ENCODE results near the gene HADHB.
A peak's percentile ranks its signal among the peaks of the same experiment; 100 is the strongest.

The HADHB gene

GRCh38 chr2:26283606-26284005, 38.9 kb downstream of the HADHB start:
- H3K36me3 ChIP-seq (ENCODE audit: insufficient read depth, insufficient read length, low read length): peaks cover 34% of the 10 kb centered on the region
- no peak overlapping the region for H3K4me3 ChIP-seq (ENCODE audit: insufficient read length, low read depth)
- no peak for DNase-seq (ENCODE audit: low read depth, low spot score)
- no peak overlapping the region for H3K9ac ChIP-seq (ENCODE audit: insufficient read length, low read depth)
- H3K27me3 ChIP-seq (ENCODE audit: insufficient read depth, insufficient read length): no peaks in the 10 kb centered on the region
- H3K9me3 ChIP-seq (ENCODE audit: insufficient read depth, low read length): no peaks in the 10 kb centered on the region
- no peaks in the 10 kb centered on the region for H3K4me1 ChIP-seq (ENCODE audit: insufficient read depth, insufficient read length)
- TF ChIP-seq YY1 (IDR thresholded peaks at IDR 0.05; ENCODE audit: insufficient read depth, insufficient read length) (no peak), SUZ12 (IDR thresholded peaks at IDR 0.05; ENCODE audit: extremely low read depth, insufficient read depth, insufficient read length) (no peak), ZNF274 (IDR thresholded peaks at IDR 0.05; ENCODE audit: low read depth, low read length) (no peak)

GRCh38 chr2:26284132-26284531, 39.4 kb downstream of the HADHB start:
- TF ChIP-seq SUZ12 (IDR thresholded peaks at IDR 0.05; ENCODE audit: extremely low read depth, insufficient read depth, insufficient read length) (no peak), YY1 (IDR thresholded peaks at IDR 0.05; ENCODE audit: insufficient read depth, insufficient read length) (no peak), ZNF274 (IDR thresholded peaks at IDR 0.05; ENCODE audit: low read depth, low read length) (no peak)
- no peaks in the 10 kb centered on the region for H3K27me3 ChIP-seq (ENCODE audit: insufficient read depth, insufficient read length)
- no peak overlapping the region for H3K4me3 ChIP-seq (ENCODE audit: insufficient read length, low read depth)
- H3K9me3 ChIP-seq (ENCODE audit: insufficient read depth, low read length): no peaks in the 10 kb centered on the region
- DNase-seq (ENCODE audit: low read depth, low spot score): no peak
- H3K36me3 ChIP-seq (ENCODE audit: insufficient read depth, insufficient read length, low read length): peaks cover 30% of the 10 kb centered on the region
- H3K4me1 ChIP-seq (ENCODE audit: insufficient read depth, insufficient read length): no peaks in the 10 kb centered on the region
- no peak overlapping the region for H3K9ac ChIP-seq (ENCODE audit: insufficient read length, low read depth)

GRCh38 chr2:26285931-26286330, 41.2 kb downstream of the HADHB start:
- H3K9me3 ChIP-seq (ENCODE audit: insufficient read depth, low read length): no peaks in the 10 kb centered on the region
- no peak for TF ChIP-seq SUZ12 (IDR thresholded peaks at IDR 0.05; ENCODE audit: extremely low read depth, insufficient read depth, insufficient read length)
- TF ChIP-seq ZNF274 (IDR thresholded peaks at IDR 0.05; ENCODE audit: low read depth, low read length): no peak
- no peak for TF ChIP-seq YY1 (IDR thresholded peaks at IDR 0.05; ENCODE audit: insufficient read depth, insufficient read length)
- peaks cover 30% of the 10 kb centered on the region for H3K36me3 ChIP-seq (ENCODE audit: insufficient read depth, insufficient read length, low read length)
- H3K4me1 ChIP-seq (ENCODE audit: insufficient read depth, insufficient read length): no peaks in the 10 kb centered on the region
- no peak for DNase-seq (ENCODE audit: low read depth, low spot score)
- no peak overlapping the region for H3K4me3 ChIP-seq (ENCODE audit: insufficient read length, low read depth)
- no peaks in the 10 kb centered on the region for H3K27me3 ChIP-seq (ENCODE audit: insufficient read depth, insufficient read length)
- no peak overlapping the region for H3K9ac ChIP-seq (ENCODE audit: insufficient read length, low read depth)

- H3K4me1 ChIP-seq (ENCODE audit: insufficient read depth, insufficient read length): no peaks in the 10 kb centered on the region
- H3K27me3 ChIP-seq (ENCODE audit: insufficient read depth, insufficient read length): no peaks in the 10 kb centered on the region
- no peaks in the 10 kb centered on the region for H3K9me3 ChIP-seq (ENCODE audit: insufficient read depth, low read length)
- DNase-seq (ENCODE audit: low read depth, low spot score): no peak
- peaks cover 22% of the 10 kb centered on the region for H3K36me3 ChIP-seq (ENCODE audit: insufficient read depth, insufficient read length, low read length)
- no peak for TF ChIP-seq SUZ12 (IDR thresholded peaks at IDR 0.05; ENCODE audit: extremely low read depth, insufficient read depth, insufficient read length)
- no peak for TF ChIP-seq ZNF274 (IDR thresholded peaks at IDR 0.05; ENCODE audit: low read depth, low read length)
- TF ChIP-seq YY1 (IDR thresholded peaks at IDR 0.05; ENCODE audit: insufficient read depth, insufficient read length): no peak
- H3K9ac ChIP-seq (ENCODE audit: insufficient read length, low read depth): no peak overlapping the region
- H3K4me3 ChIP-seq (ENCODE audit: insufficient read length, low read depth): no peak overlapping the region
These were observed 45.3 kb downstream of the HADHB start for GRCh38 chr2:26290001-26290400.

- H3K4me1 ChIP-seq (ENCODE audit: insufficient read depth, insufficient read length): no peaks in the 10 kb centered on the region
- H3K27me3 ChIP-seq (ENCODE audit: insufficient read depth, insufficient read length): peaks cover 9% of the 10 kb centered on the region
- H3K4me3 ChIP-seq (ENCODE audit: insufficient read length, low read depth): no peak overlapping the region
- no peak for DNase-seq (ENCODE audit: low read depth, low spot score)
- H3K9me3 ChIP-seq (ENCODE audit: insufficient read depth, low read length): no peaks in the 10 kb centered on the region
- TF ChIP-seq ZNF274 (IDR thresholded peaks at IDR 0.05; ENCODE audit: low read depth, low read length) (no peak), SUZ12 (IDR thresholded peaks at IDR 0.05; ENCODE audit: extremely low read depth, insufficient read depth, insufficient read length) (no peak), YY1 (IDR thresholded peaks at IDR 0.05; ENCODE audit: insufficient read depth, insufficient read length) (no peak)
- H3K9ac ChIP-seq (ENCODE audit: insufficient read length, low read depth): no peak overlapping the region
- H3K36me3 ChIP-seq (ENCODE audit: insufficient read depth, insufficient read length, low read length): peaks cover 13% of the 10 kb centered on the region
These were observed 47.9 kb downstream of the HADHB start for GRCh38 chr2:26292646-26293045.

- Histone ChIP-seq H3K27me3 (ENCODE audit: insufficient read depth, insufficient read length) (peaks cover 19% of the 10 kb centered on the region), H3K36me3 (ENCODE audit: insufficient read depth, insufficient read length, low read length) (no peaks in the 10 kb centered on the region), H3K9ac (ENCODE audit: insufficient read length, low read depth) (no peak overlapping the region), H3K4me3 (ENCODE audit: insufficient read length, low read depth) (no peak overlapping the region), H3K4me1 (ENCODE audit: insufficient read depth, insufficient read length) (no peaks in the 10 kb centered on the region), H3K9me3 (ENCODE audit: insufficient read depth, low read length) (no peaks in the 10 kb centered on the region)
- no peak for DNase-seq (ENCODE audit: low read depth, low spot score)
- TF ChIP-seq SUZ12 (IDR thresholded peaks at IDR 0.05; ENCODE audit: extremely low read depth, insufficient read depth, insufficient read length) (no peak), ZNF274 (IDR thresholded peaks at IDR 0.05; ENCODE audit: low read depth, low read length) (no peak)
These were observed 50.8 kb downstream of the HADHB start for GRCh38 chr2:26295511-26295910.

- TF ChIP-seq ZNF274 (IDR thresholded peaks at IDR 0.05; ENCODE audit: low read depth, low read length) (no peak), YY1 (IDR thresholded peaks at IDR 0.05; ENCODE audit: insufficient read depth, insufficient read length) (no peak), SUZ12 (IDR thresholded peaks at IDR 0.05; ENCODE audit: extremely low read depth, insufficient read depth, insufficient read length) (no peak)
- no peak overlapping the region for H3K9ac ChIP-seq (ENCODE audit: insufficient read length, low read depth)
- no peaks in the 10 kb centered on the region for H3K36me3 ChIP-seq (ENCODE audit: insufficient read depth, insufficient read length, low read length)
- H3K4me3 ChIP-seq (ENCODE audit: insufficient read length, low read depth): no peak overlapping the region
- no peak for DNase-seq (ENCODE audit: low read depth, low spot score)
- H3K4me1 ChIP-seq (ENCODE audit: insufficient read depth, insufficient read length): no peaks in the 10 kb centered on the region
- H3K9me3 ChIP-seq (ENCODE audit: insufficient read depth, low read length): no peaks in the 10 kb centered on the region
- peaks cover 22% of the 10 kb centered on the region for H3K27me3 ChIP-seq (ENCODE audit: insufficient read depth, insufficient read length)
These were observed 52.3 kb downstream of the HADHB start for GRCh38 chr2:26297061-26297460.

GRCh38 chr2:26298286-26298637, 53.5 kb downstream of the HADHB start:
- TF ChIP-seq SUZ12 (IDR thresholded peaks at IDR 0.05; ENCODE audit: extremely low read depth, insufficient read depth, insufficient read length) (no peak), YY1 (IDR thresholded peaks at IDR 0.05; ENCODE audit: insufficient read depth, insufficient read length) (no peak), ZNF274 (IDR thresholded peaks at IDR 0.05; ENCODE audit: low read depth, low read length) (no peak)
- Histone ChIP-seq H3K36me3 (ENCODE audit: insufficient read depth, insufficient read length, low read length) (no peaks in the 10 kb centered on the region), H3K4me3 (ENCODE audit: insufficient read length, low read depth) (peak overlapping the region; percentile 37), H3K4me1 (ENCODE audit: insufficient read depth, insufficient read length) (no peaks in the 10 kb centered on the region), H3K9me3 (ENCODE audit: insufficient read depth, low read length) (no peaks in the 10 kb centered on the region), H3K27me3 (ENCODE audit: insufficient read depth, insufficient read length) (peaks cover 22% of the 10 kb centered on the region), H3K9ac (ENCODE audit: insufficient read length, low read depth) (peak overlapping the region; percentile 21)
- DNase-seq (ENCODE audit: low read depth, low spot score): no peak
